Lung (tissue), 16 donors: ENCODE results near the gene ATMIN. TPM values are rescaled to one million over a fixed set of nuclear protein-coding genes. Genes with fewer than 3 reads are reported as not detected.

ENCODE experiments used
- ATAC-seq: fragments of 200-7000 bp; cut with Tn5 transposase; one replicate; pipeline ENCODE4 v1.9.1; 2020; ENCODE audit warnings: moderate number of reproducible peaks; ENCODE audit not compliant: insufficient read depth, low FRiP score
- DNase-seq, 3 donors: peaks; one replicate each; pipeline ENCODE4 v3.0.0-alpha.2; 2013 to 2017
- H3K27ac ChIP-seq, 2 donors: one replicate each; pipeline ENCODE4 v1.5.1; 2013; ENCODE audit warnings: mild to moderate bottlenecking in 2 of 2, moderate library complexity in 2 of 2, control low read depth in 1 of 2, inconsistent platforms in 1 of 2, low read depth in 1 of 2, low read length in 1 of 2
- H3K27me3 ChIP-seq, 3 donors: one replicate each; pipeline ENCODE4 v1.5.1; 2013; ENCODE audit warnings: low read length in 2 of 3; ENCODE audit not compliant: control insufficient read depth in 3 of 3, insufficient read depth in 3 of 3
- H3K36me3 ChIP-seq, 4 donors: one replicate each; pipeline ENCODE4 v1.5.1; 2013; ENCODE audit warnings: low read length in 4 of 4, mild to moderate bottlenecking in 1 of 4, moderate library complexity in 1 of 4; ENCODE audit not compliant: control insufficient read depth in 4 of 4, insufficient read depth in 4 of 4
- H3K4me1 ChIP-seq, 5 donors: one replicate each; pipeline ENCODE4 v1.5.1; 2013; ENCODE audit warnings: low read length in 5 of 5, mild to moderate bottlenecking in 2 of 5, moderate library complexity in 1 of 5; ENCODE audit not compliant: control insufficient read depth in 5 of 5, insufficient read depth in 5 of 5
- H3K4me3 ChIP-seq: one replicate; pipeline ENCODE4 v1.5.1; 2013; ENCODE audit warnings: mild to moderate bottlenecking, control low read depth, moderate library complexity
- H3K9ac ChIP-seq, 2 donors: one replicate each; pipeline ENCODE4 v1.5.1; 2013; ENCODE audit warnings: low read length in 2 of 2, control low read depth in 1 of 2; ENCODE audit not compliant: insufficient read depth in 1 of 2
- H3K9me3 ChIP-seq, 4 donors: one replicate each; pipeline ENCODE4 v1.5.1; 2013; ENCODE audit warnings: low read length in 3 of 4, mild to moderate bottlenecking in 1 of 4, moderate library complexity in 1 of 4; ENCODE audit not compliant: control insufficient read depth in 4 of 4, insufficient read depth in 3 of 4
- CTCF ChIP-seq: IDR thresholded peaks from 2 replicates; pipeline ENCODE4 v1.5.1; 2012; ENCODE audit warnings: mild to moderate bottlenecking; ENCODE audit errors: control extremely low read depth, extremely low read depth
- WGBS, 2 donors: extraction: QIAGEN DNeasy Blood & Tissue Kit; methylation state at CpG; one replicate each; pipeline ENCODE4 v1.1.7; 2013; 5-methylcytosine and 5-hydroxymethylcytosine counted together
- long read RNA-seq, 5 donors: transcript quantifications; one replicate each; lab custom pipeline, GENCODE V29; 2026
- polyA plus RNA-seq, 2 donors: library from polyadenylated mRNA; stranded (reverse); fragments of 200-250 nt; gene quantifications; one replicate each; pipeline ENCODE4 v1.2.1, GENCODE V29; 2013
- total RNA-seq, 2 donors: library from RNA; depleted of rRNA in 1 of 2; stranded (reverse); fragments of >200 nt in 1 of 2; gene quantifications; one replicate each; pipeline ENCODE4 v1.2.1, GENCODE V29; 2014 to 2021
- donor health status: control.
- donor health status: control.
- donor health status: Bipolar disorder and iron deficiency.
- donor health status: healthy.
- donor health status: DM: yes; HTN: yes; CAD: no.

ATMIN gene, protein sequence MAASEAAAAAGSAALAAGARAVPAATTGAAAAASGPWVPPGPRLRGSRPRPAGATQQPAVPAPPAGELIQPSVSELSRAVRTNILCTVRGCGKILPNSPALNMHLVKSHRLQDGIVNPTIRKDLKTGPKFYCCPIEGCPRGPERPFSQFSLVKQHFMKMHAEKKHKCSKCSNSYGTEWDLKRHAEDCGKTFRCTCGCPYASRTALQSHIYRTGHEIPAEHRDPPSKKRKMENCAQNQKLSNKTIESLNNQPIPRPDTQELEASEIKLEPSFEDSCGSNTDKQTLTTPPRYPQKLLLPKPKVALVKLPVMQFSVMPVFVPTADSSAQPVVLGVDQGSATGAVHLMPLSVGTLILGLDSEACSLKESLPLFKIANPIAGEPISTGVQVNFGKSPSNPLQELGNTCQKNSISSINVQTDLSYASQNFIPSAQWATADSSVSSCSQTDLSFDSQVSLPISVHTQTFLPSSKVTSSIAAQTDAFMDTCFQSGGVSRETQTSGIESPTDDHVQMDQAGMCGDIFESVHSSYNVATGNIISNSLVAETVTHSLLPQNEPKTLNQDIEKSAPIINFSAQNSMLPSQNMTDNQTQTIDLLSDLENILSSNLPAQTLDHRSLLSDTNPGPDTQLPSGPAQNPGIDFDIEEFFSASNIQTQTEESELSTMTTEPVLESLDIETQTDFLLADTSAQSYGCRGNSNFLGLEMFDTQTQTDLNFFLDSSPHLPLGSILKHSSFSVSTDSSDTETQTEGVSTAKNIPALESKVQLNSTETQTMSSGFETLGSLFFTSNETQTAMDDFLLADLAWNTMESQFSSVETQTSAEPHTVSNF
- total RNA-seq (10 to 100 TPM; 26.3 to 28.8 TPM), polyA plus RNA-seq (10 to 100 TPM; 11.6 to 11.8 TPM)
- long read RNA-seq, donor 1, full-length matches to known transcripts: 17 of 17 reads
- long read RNA-seq, donor 1, partial matches to known transcripts: 0 of 17 reads
- long read RNA-seq, donor 1, other reads (novel, unspliced or antisense): 0 of 17 reads
- long read RNA-seq, donor 2, full-length matches to known transcripts: 7 of 7 reads
- long read RNA-seq, donor 2, partial matches to known transcripts: 0 of 7 reads
- long read RNA-seq, donor 2, other reads (novel, unspliced or antisense): 0 of 7 reads
- long read RNA-seq, donor 3, full-length matches to known transcripts: 12 of 21 reads
- long read RNA-seq, donor 3, partial matches to known transcripts: 9 of 21 reads
- long read RNA-seq, donor 3, other reads (novel, unspliced or antisense): 0 of 21 reads
- long read RNA-seq, donor 4, full-length matches to known transcripts: 9 of 9 reads
- long read RNA-seq, donor 4, partial matches to known transcripts: 0 of 9 reads
- long read RNA-seq, donor 4, other reads (novel, unspliced or antisense): 0 of 9 reads
- long read RNA-seq, donor 5, full-length matches to known transcripts: 23 of 23 reads
- long read RNA-seq, donor 5, partial matches to known transcripts: 0 of 23 reads
- long read RNA-seq, donor 5, other reads (novel, unspliced or antisense): 0 of 23 reads

GRCh38 chr16:81035398-81035974 is at the start of gene ATMIN:
TSS of gene ATMIN (plus strand) at chr16:81035842. CDS start at chr16:81035871, 29 bp downstream.
- peak; percentile 87 to 91 (median 88) for DNase-seq
- peak; percentile 86 for TF ChIP-seq CTCF
- WGBS, 2 donors: 5 to 13% methylated on average over 24 to 54 of the region's 54 CpGs
- ATAC-seq: peak; percentile 100
- Histone ChIP-seq H3K9me3 (no peaks in the 10 kb centered on the region), H3K27ac (peak within 1 kb of the TSS; percentile 94 to 98), H3K27me3 (no peaks in the 10 kb centered on the region), H3K4me3 (peak within 1 kb of the TSS; percentile 99), H3K4me1 (peaks cover 3 to 10% (median 8%) of the 10 kb centered on the region in 5 donors), H3K36me3 (peaks cover 0 to 2% (median under 1%) of the 10 kb centered on the region in 4 donors), H3K9ac (peak within 1 kb of the TSS; percentile 2 to 26)

- no peaks in the 10 kb centered on the region for H3K9me3 ChIP-seq
- DNase-seq (no peak), ATAC-seq (no peak)
- peaks cover 0 to 8% (median under 1%) of the 10 kb centered on the region in 4 donors for H3K36me3 ChIP-seq
- H3K27ac ChIP-seq: no peak overlapping the region
- 69 to 75% methylated on average over 2 of the region's 2 CpGs for WGBS, 2 donors
- no peak overlapping the region for H3K9ac ChIP-seq
- no peak overlapping the region for H3K4me3 ChIP-seq
- no peaks in the 10 kb centered on the region for H3K27me3 ChIP-seq
- no peak for TF ChIP-seq CTCF
- H3K4me1 ChIP-seq: peaks cover 0 to 10% (median 0%) of the 10 kb centered on the region in 5 donors
These were observed 49.1 kb upstream of the ATMIN start for GRCh38 chr16:80986557-80986956.

DNA sequence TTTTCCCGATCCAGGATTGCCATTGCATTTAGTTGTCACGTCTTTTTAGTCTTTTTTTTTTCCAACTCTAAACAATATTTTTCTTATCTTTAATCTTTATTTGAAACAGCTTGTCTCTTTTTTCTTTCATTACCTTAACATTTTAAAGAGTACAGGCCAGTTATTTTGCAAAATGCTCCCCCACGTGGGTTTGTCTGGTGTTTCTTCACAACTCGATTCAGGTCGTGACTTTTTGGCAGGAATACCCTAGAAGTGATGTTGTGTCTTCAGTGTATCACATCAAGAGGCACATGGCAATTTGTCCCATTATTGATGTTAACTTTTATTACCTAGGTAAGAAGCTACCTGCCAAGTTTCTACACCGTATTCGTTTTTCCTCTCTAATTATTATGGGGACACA is 46.9 kb upstream of the ATMIN start:
- no peak for TF ChIP-seq CTCF
- H3K27me3 ChIP-seq: no peaks in the 10 kb centered on the region
- H3K9ac ChIP-seq: no peak overlapping the region
- DNase-seq (no peak), ATAC-seq (no peak)
- H3K36me3 ChIP-seq: peaks cover 0 to 9% (median under 1%) of the 10 kb centered on the region in 4 donors
- H3K27ac ChIP-seq: no peak overlapping the region
- WGBS, 2 donors: 75 to 76% methylated on average over 7 of the region's 7 CpGs
- H3K9me3 ChIP-seq: no peaks in the 10 kb centered on the region
- peaks cover 0 to 10% (median 0%) of the 10 kb centered on the region in 5 donors for H3K4me1 ChIP-seq
- no peak overlapping the region for H3K4me3 ChIP-seq
